Measurements from ENCODE around the gene IL17RB. TPM values are rescaled to one million over a fixed set of nuclear protein-coding genes. Genes with fewer than 3 reads are reported as not detected.

IL17RB gene
- polyA plus RNA-seq, 12 donors, result 3.0 to 7.9 (median 3.5) TPM; not detected in 1

GRCh38 chr3:53858096-53858741, 11.9 kb downstream of the IL17RB start:
- no peak for DNase-seq

- DNase-seq, result no peak
Measured at GRCh38 chr3:53859178-53859577, 12.8 kb downstream of the IL17RB start.

- DNase-seq, result no peak
Measured at GRCh38 chr3:53860196-53860595, 13.8 kb downstream of the IL17RB start.

GRCh38 chr3:53862241-53862640, 15.9 kb downstream of the IL17RB start:
- no peak for DNase-seq

- no peak for DNase-seq
Measured at GRCh38 chr3:53863145-53863544, 16.8 kb downstream of the IL17RB start.

- no peak for DNase-seq
Measured at GRCh38 chr3:53865732-53866499, 19.5 kb downstream of the IL17RB start.

- no peak for DNase-seq
Measured at GRCh38 chr3:53880396-53881345, 34.3 kb downstream of the IL17RB start.

GRCh38 chr3:53881691-53882593, 35.6 kb downstream of the IL17RB start, which contains the start of gene ACTR8:
Gene ACTR8, minus strand, starts transcription at chr3:53882152. Its CDS starts 51 bp downstream, at chr3:53882101.
- DNase-seq, result peak; percentile 91

GRCh38 chr3:53883008-53883407, 36.6 kb downstream of the IL17RB start:
- DNase-seq, result no peak

- no peak for DNase-seq
Measured at GRCh38 chr3:53884623-53885022, 38.3 kb downstream of the IL17RB start.

GRCh38 chr3:53885239-53885638, 38.9 kb downstream of the IL17RB start:
- DNase-seq, result no peak

GRCh38 chr3:53887446-53887845, 41.1 kb downstream of the IL17RB start:
- DNase-seq, result no peak

- no peak for DNase-seq
Measured at GRCh38 chr3:53888232-53888631, 41.9 kb downstream of the IL17RB start.

- DNase-seq, result peak; percentile 25
Measured at GRCh38 chr3:53890726-53891475, 44.5 kb downstream of the IL17RB start.

GRCh38 chr3:53891497-53892285, 45.3 kb downstream of the IL17RB start, which contains the start of gene SELENOK:
Gene SELENOK, minus strand, starts transcription at chr3:53891859.
- DNase-seq, result peak; percentile 98

GRCh38 chr3:53892286-53892637, 45.9 kb downstream of the IL17RB start:
- no peak for DNase-seq

GRCh38 chr3:53899750-53900149, 53.4 kb downstream of the IL17RB start:
- DNase-seq, result no peak

GRCh38 chr3:53900666-53901331, 54.4 kb downstream of the IL17RB start:
- DNase-seq, result no peak

- DNase-seq, result no peak
Measured at GRCh38 chr3:53902067-53902466, 55.7 kb downstream of the IL17RB start.

Data from muscle of arm (tissue), 12 donors.